ENCODE results near the gene CBR4. TPM values are rescaled to one million over a fixed set of nuclear protein-coding genes. Genes with fewer than 3 reads are reported as not detected.

CBR4 gene
- total and polyA plus RNA-seq, 2 experiments from 2014 or later = 9.9 to 14.7 TPM

GRCh38 chr4:168981942-168982341, 28.1 kb downstream of the CBR4 start:
- Histone ChIP-seq H3K9me2 (ENCODE audit: insufficient read depth) (no peaks in the 10 kb centered on the region), H2AFZ (no peak overlapping the region), H3K36me3 (ENCODE audit: low read depth) (peaks cover 9% of the 10 kb centered on the region; the same call in 1 of the 2 replicates), H3K27me3 (replicated peaks; ENCODE audit: insufficient read depth) (no peaks in the 10 kb centered on the region), H3K4me1 (ENCODE audit: insufficient read depth) (peaks cover 8% of the 10 kb centered on the region), H3K4me2 (ENCODE audit: unreplicated experiment) (no peak overlapping the region), H3K27ac (no peak overlapping the region), H3K4me3 (no peak overlapping the region), H3K9ac (no peak overlapping the region), H4K20me1 (ENCODE audit: insufficient read depth) (no peaks in the 10 kb centered on the region), H3K79me2 (ENCODE audit: insufficient read depth) (0 out of 2 replicates have a peak, but pooled peaks cover 16% of the 10 kb centered on the region), H3F3A (ENCODE audit: insufficient read depth) (no peaks in the 10 kb centered on the region), H3K9me3 (ENCODE audit: low read depth) (no peaks in the 10 kb centered on the region)
- in situ Hi-C loops (cut with MboI) = no loop called here
- no peak for DNase-seq
- TF ChIP-seq EZH2 (IDR thresholded peaks at IDR 0.05; ENCODE audit: insufficient read depth, poor library complexity, severe bottlenecking) = no peak
- TF ChIP-seq EZH2phosphoT487 (IDR thresholded peaks at IDR 0.05; ENCODE audit: insufficient read depth, low read depth) = no peak
- 94 to 100% methylated on average over 1 of the region's 1 CpG for WGBS, 2 experiments (ENCODE audit: low coverage in 1 of 2, low lambda C conversion rate in 2 of 2, missing lambda C conversion rate in 2 of 2)

GRCh38 chr4:168981460-168981859, 28.6 kb downstream of the CBR4 start:
- peak; percentile 19 for DNase-seq
- H3K4me1 ChIP-seq (ENCODE audit: insufficient read depth) = peaks cover 8% of the 10 kb centered on the region
- no peaks in the 10 kb centered on the region for H3K9me2 ChIP-seq (ENCODE audit: insufficient read depth)
- TF ChIP-seq EZH2phosphoT487 (IDR thresholded peaks at IDR 0.05; ENCODE audit: insufficient read depth, low read depth) (no peak), EZH2 (IDR thresholded peaks at IDR 0.05; ENCODE audit: insufficient read depth, poor library complexity, severe bottlenecking) (no peak)
- no peak overlapping the region for H3K4me3 ChIP-seq
- no peaks in the 10 kb centered on the region for H3K27me3 ChIP-seq (replicated peaks; ENCODE audit: insufficient read depth)
- no peak overlapping the region for H3K27ac ChIP-seq
- no peaks in the 10 kb centered on the region for H3F3A ChIP-seq (ENCODE audit: insufficient read depth)
- no peaks in the 10 kb centered on the region for H3K9me3 ChIP-seq (ENCODE audit: low read depth)
- H3K36me3 ChIP-seq (ENCODE audit: low read depth) = peaks cover 7% of the 10 kb centered on the region; the same call in 1 of the 2 replicates
- H4K20me1 ChIP-seq (ENCODE audit: insufficient read depth) = no peaks in the 10 kb centered on the region
- 0 out of 2 replicates have a peak, but pooled peaks cover 16% of the 10 kb centered on the region for H3K79me2 ChIP-seq (ENCODE audit: insufficient read depth)
- no peak overlapping the region for H2AFZ ChIP-seq
- no peak overlapping the region for H3K4me2 ChIP-seq (ENCODE audit: unreplicated experiment)
- in situ Hi-C loops (cut with MboI) = no loop called here
- H3K9ac ChIP-seq = no peak overlapping the region

GRCh38 chr4:168979338-168979737, 30.7 kb downstream of the CBR4 start:
- Histone ChIP-seq H2AFZ (no peak overlapping the region), H3F3A (ENCODE audit: insufficient read depth) (no peaks in the 10 kb centered on the region), H3K9me2 (ENCODE audit: insufficient read depth) (no peaks in the 10 kb centered on the region), H3K4me3 (no peak overlapping the region), H3K79me2 (ENCODE audit: insufficient read depth) (0 out of 2 replicates have a peak, but pooled peaks cover 16% of the 10 kb centered on the region), H3K4me1 (ENCODE audit: insufficient read depth) (peaks cover 8% of the 10 kb centered on the region), H3K27ac (no peak overlapping the region), H3K27me3 (replicated peaks; ENCODE audit: insufficient read depth) (no peaks in the 10 kb centered on the region), H4K20me1 (ENCODE audit: insufficient read depth) (no peaks in the 10 kb centered on the region), H3K36me3 (ENCODE audit: low read depth) (0 out of 2 replicates have a peak, but pooled peaks cover 6% of the 10 kb centered on the region), H3K4me2 (ENCODE audit: unreplicated experiment) (no peak overlapping the region), H3K9me3 (ENCODE audit: low read depth) (no peaks in the 10 kb centered on the region), H3K9ac (no peak overlapping the region)
- in situ Hi-C loops (cut with MboI) = no loop called here
- TF ChIP-seq EZH2 (IDR thresholded peaks at IDR 0.05; ENCODE audit: insufficient read depth, poor library complexity, severe bottlenecking) (no peak), EZH2phosphoT487 (IDR thresholded peaks at IDR 0.05; ENCODE audit: insufficient read depth, low read depth) (no peak)
- WGBS, 2 experiments (ENCODE audit: low coverage in 1 of 2, low lambda C conversion rate in 2 of 2, missing lambda C conversion rate in 2 of 2) = 88 to 91% methylated on average over 7 of the region's 7 CpGs
- no peak for DNase-seq

DNA sequence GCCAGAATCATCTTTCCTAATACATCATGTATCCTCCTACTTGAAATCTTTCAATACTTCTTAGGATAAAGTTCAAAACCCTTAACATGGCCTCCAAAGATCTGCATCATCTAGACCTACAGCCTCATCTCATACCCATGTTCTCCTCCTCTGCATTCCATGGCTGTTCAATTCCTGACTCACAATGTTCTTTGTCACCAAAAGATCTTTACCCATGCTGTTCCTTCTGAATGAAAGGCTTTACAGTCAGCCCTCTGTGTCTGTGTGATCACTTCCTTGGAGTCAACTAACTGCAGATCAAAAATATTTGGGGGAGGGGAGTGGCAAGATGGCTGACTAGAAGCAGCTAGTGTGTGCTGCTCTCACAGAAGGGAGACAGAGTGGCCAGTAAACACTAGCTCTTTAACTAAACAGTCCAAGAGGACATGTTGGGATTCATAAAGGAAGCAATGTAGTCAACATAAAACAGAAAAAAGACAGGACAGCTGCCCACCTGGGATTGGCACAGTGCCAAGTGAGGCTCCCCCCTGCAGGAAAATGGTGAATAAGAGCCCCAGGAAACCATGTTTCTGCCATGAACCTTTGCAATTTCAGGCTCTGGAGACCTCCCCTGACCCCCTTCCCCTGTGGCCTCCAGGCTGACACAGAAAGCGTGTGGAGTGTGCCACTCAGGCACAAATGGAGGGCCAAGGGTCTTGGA, 31.9 kb downstream of the CBR4 start:
- Histone ChIP-seq H3K79me2 (ENCODE audit: insufficient read depth) (0 out of 2 replicates have a peak, but pooled peaks cover 8% of the 10 kb centered on the region), H3K27me3 (replicated peaks; ENCODE audit: insufficient read depth) (no peaks in the 10 kb centered on the region), H2AFZ (peak overlapping the region; percentile 35; the same call in 1 of the 2 replicates), H3K4me1 (ENCODE audit: insufficient read depth) (peaks cover 8% of the 10 kb centered on the region), H3K27ac (peak overlapping the region; percentile 51), H3K9me3 (ENCODE audit: low read depth) (no peaks in the 10 kb centered on the region), H3F3A (ENCODE audit: insufficient read depth) (no peaks in the 10 kb centered on the region), H3K9ac (no peak overlapping the region), H3K36me3 (ENCODE audit: low read depth) (0 out of 2 replicates have a peak, but pooled peaks cover 6% of the 10 kb centered on the region), H3K9me2 (ENCODE audit: insufficient read depth) (no peaks in the 10 kb centered on the region), H3K4me2 (ENCODE audit: unreplicated experiment) (peak overlapping the region; percentile 37), H4K20me1 (ENCODE audit: insufficient read depth) (no peaks in the 10 kb centered on the region), H3K4me3 (no peak overlapping the region)
- DNase-seq = peak; percentile 66
- no peak for TF ChIP-seq EZH2 (IDR thresholded peaks at IDR 0.05; ENCODE audit: insufficient read depth, poor library complexity, severe bottlenecking)
- in situ Hi-C loops (cut with MboI) = no loop called here
- 100% methylated on average over 1 of the region's 1 CpG for WGBS, 2 experiments (ENCODE audit: low coverage in 1 of 2, low lambda C conversion rate in 2 of 2, missing lambda C conversion rate in 2 of 2)

Data from GM23248 (cell line).